Thyroid gland (tissue), 4 donors: Measurements from ENCODE around the gene TGM3.

Experiments
- POLR2A ChIP-seq, 2 donors: fragments of 450-650 bp; IDR thresholded peaks; one replicate each; pipeline ENCODE4 v1.6.1; 2017; ENCODE audit warnings: antibody characterized with exemption in 2 of 2, mild to moderate bottlenecking in 2 of 2, moderate library complexity in 1 of 2
- TF ChIP-seq, protein P1 (sequence below), 6 experiments: fragments of 200-600 bp in 3 of 6; fragments of 450-650 bp in 3 of 6; sonication (generic) in 3 of 6; IDR thresholded peaks; one replicate each; pipeline ENCODE4 v1.5.1; 2016 to 2019; ENCODE audit warnings: antibody characterized with exemption in 6 of 6, mild to moderate bottlenecking in 2 of 6, inconsistent platforms in 1 of 6, moderate library complexity in 1 of 6

DNA sequence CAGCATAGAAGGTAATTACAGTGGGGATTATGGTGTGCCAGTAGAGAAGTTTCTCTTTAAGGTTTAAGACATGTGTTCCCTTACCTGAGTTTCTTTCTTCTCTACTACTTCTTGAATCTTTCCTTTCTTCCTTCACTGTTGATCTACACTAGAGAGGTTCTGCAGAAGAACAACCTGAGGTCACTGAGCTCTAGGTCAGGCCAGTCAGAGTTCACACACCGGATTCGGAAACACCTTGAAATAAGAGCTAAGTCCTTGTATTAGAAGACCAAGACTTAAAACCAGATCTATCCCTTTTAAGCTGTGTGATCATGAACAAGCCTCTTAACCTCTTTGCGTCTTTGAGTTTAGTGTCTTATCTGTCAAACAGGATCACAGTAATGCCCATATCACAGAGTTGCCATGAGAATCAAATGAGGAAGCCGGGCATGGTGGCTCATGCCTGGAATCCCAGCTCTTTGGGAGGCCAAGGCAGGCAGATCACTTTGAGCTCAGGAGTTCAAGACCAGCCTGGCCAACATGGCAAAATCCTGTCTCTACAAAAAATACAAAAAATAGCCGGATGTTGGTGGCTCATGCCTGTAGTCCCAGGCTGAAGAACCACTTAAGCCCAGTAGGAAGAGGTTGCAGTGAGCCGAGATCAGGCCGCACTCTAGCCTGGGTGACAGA is 22.0 kb upstream of the TGM3 start:
- TF ChIP-seq, protein P1, sequence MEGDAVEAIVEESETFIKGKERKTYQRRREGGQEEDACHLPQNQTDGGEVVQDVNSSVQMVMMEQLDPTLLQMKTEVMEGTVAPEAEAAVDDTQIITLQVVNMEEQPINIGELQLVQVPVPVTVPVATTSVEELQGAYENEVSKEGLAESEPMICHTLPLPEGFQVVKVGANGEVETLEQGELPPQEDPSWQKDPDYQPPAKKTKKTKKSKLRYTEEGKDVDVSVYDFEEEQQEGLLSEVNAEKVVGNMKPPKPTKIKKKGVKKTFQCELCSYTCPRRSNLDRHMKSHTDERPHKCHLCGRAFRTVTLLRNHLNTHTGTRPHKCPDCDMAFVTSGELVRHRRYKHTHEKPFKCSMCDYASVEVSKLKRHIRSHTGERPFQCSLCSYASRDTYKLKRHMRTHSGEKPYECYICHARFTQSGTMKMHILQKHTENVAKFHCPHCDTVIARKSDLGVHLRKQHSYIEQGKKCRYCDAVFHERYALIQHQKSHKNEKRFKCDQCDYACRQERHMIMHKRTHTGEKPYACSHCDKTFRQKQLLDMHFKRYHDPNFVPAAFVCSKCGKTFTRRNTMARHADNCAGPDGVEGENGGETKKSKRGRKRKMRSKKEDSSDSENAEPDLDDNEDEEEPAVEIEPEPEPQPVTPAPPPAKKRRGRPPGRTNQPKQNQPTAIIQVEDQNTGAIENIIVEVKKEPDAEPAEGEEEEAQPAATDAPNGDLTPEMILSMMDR (IDR thresholded peaks at IDR 0.05), result no peak
- no peak for TF ChIP-seq POLR2A (IDR thresholded peaks at IDR 0.05)
